Mammary epithelial cell (primary cell): Measurements from ENCODE around the gene BNC2.

Experiments
- EZH2 ChIP-seq: IDR thresholded peaks from 2 replicates; pipeline ENCODE4 v1.6.1; 2012; ENCODE audit warnings: low read length, inconsistent platforms, borderline replicate concordance
- TF ChIP-seq, protein P1 (sequence below), 2 donors: IDR thresholded peaks in 1 of 2; conservative IDR thresholded peaks in 1 of 2; 2 replicates each; pipeline ENCODE4 v1.5.1; 2011 to 2012; ENCODE audit warnings: inconsistent platforms in 2 of 2, low read length in 2 of 2, mild to moderate bottlenecking in 2 of 2, control low read depth in 1 of 2, low read depth in 1 of 2; ENCODE audit not compliant: insufficient read depth in 1 of 2; ENCODE audit errors: extremely low read depth in 1 of 2

DNA sequence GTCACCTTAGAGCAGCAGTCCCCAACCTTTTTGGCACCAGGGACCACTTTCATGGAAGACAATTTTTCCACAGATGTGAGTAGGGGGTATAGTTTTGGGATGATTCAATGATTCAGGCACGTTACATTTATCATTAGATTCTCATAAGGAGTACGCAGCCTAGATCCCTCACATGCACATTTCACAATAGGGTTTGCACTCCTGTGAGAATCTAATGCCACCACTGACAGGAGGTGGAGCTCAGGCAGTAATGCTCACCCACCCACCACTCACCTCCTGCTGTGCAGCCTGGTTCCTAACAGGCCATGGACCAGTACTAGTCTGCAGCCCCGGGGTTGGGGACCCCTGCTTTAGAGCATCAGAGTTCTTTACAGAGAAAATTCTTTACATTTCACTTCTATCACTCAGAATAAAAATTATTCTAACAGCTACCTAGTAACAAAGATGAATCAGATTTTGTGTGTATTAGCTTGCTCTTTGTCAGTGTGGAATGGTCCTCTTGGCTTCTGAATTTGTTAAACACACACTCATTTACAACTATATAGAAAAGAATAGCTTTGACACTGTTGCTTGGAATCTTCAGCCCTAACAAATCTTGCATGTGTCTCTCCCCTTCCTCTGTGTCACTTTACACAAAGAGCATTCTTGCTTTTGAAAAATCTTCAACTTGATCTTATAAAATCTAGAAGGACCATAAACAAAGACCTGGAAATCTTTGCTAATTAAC is 438.6 kb downstream of the BNC2 start:
- TF ChIP-seq, protein P1, sequence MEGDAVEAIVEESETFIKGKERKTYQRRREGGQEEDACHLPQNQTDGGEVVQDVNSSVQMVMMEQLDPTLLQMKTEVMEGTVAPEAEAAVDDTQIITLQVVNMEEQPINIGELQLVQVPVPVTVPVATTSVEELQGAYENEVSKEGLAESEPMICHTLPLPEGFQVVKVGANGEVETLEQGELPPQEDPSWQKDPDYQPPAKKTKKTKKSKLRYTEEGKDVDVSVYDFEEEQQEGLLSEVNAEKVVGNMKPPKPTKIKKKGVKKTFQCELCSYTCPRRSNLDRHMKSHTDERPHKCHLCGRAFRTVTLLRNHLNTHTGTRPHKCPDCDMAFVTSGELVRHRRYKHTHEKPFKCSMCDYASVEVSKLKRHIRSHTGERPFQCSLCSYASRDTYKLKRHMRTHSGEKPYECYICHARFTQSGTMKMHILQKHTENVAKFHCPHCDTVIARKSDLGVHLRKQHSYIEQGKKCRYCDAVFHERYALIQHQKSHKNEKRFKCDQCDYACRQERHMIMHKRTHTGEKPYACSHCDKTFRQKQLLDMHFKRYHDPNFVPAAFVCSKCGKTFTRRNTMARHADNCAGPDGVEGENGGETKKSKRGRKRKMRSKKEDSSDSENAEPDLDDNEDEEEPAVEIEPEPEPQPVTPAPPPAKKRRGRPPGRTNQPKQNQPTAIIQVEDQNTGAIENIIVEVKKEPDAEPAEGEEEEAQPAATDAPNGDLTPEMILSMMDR (conservative IDR thresholded peaks at IDR 0.05 in 1 of 2, IDR thresholded peaks at IDR 0.05 in 1 of 2; ENCODE audit: extremely low read depth in 1 of 2, insufficient read depth in 1 of 2, low read depth in 1 of 2, low read length in 2 of 2), result no peak
- TF ChIP-seq EZH2, result no peak
